Astrocyte (in vitro differentiated cells and primary cell): ENCODE data around the gene DGKB. TPM values are rescaled to one million over a fixed set of nuclear protein-coding genes. Genes with fewer than 3 reads are reported as not detected.

Experiments used
- DNase-seq: peaks from one replicate; pipeline ENCODE4 v3.0.0-alpha.2; 2010; ENCODE audit warnings: low read depth
- FAIRE-seq: peaks from 2 replicates; lab custom pipeline; 2011; peaks lifted over from hg19 to GRCh38; lab: Jason Lieb, UNC
- H2AFZ ChIP-seq: 2 replicates; pipeline ENCODE4 v1.6.0; 2012; ENCODE audit warnings: low read depth, low read length, inconsistent platforms
- H3K27ac ChIP-seq: 2 replicates; pipeline ENCODE4 v1.5.1; 2011; ENCODE audit warnings: low read depth, low read length, inconsistent platforms
- H3K27me3 ChIP-seq: 2 replicates; pipeline ENCODE4 v1.6.0; 2011; ENCODE audit warnings: low read length, inconsistent platforms; ENCODE audit not compliant: insufficient read depth
- H3K36me3 ChIP-seq: 2 replicates; pipeline ENCODE4 v1.5.1; 2011; ENCODE audit warnings: low read length, inconsistent platforms; ENCODE audit not compliant: insufficient read depth
- H3K4me1 ChIP-seq: 2 replicates; pipeline ENCODE4 v1.5.1; 2011; ENCODE audit warnings: low read length, inconsistent platforms; ENCODE audit not compliant: insufficient read depth
- H3K4me2 ChIP-seq: 2 replicates; pipeline ENCODE4 v1.6.0; 2012; ENCODE audit warnings: low read length, inconsistent platforms
- H3K4me3 ChIP-seq: 2 replicates; pipeline ENCODE4 v1.5.1; 2011; ENCODE audit warnings: low read depth, mild to moderate bottlenecking, low read length, inconsistent platforms; ENCODE audit not compliant: insufficient read depth
- H3K79me2 ChIP-seq: 2 replicates; pipeline ENCODE4 v1.6.0; 2012; ENCODE audit warnings: mild to moderate bottlenecking, low read length, inconsistent platforms; ENCODE audit not compliant: insufficient read depth
- H3K9ac ChIP-seq: 2 replicates; pipeline ENCODE4 v1.6.0; 2012; ENCODE audit warnings: mild to moderate bottlenecking, low read length, inconsistent platforms
- H3K9me3 ChIP-seq: 2 replicates; pipeline ENCODE4 v1.5.1; 2012; ENCODE audit warnings: low read depth, mild to moderate bottlenecking, low read length, inconsistent platforms; ENCODE audit not compliant: insufficient read depth
- H4K20me1 ChIP-seq: 2 replicates; pipeline ENCODE4 v1.6.0; 2012; ENCODE audit warnings: low read length, inconsistent platforms; ENCODE audit not compliant: insufficient read depth
- H3K27ac Mint-ChIP-seq: one replicate; pipeline ENCODE4 v1.8.0; 2021; ENCODE audit warnings: mild to moderate bottlenecking, mixed read lengths; ENCODE audit not compliant: unreplicated experiment
- H3K27me3 Mint-ChIP-seq: one replicate; pipeline ENCODE4 v1.8.0; 2021; ENCODE audit warnings: low read depth, mixed read lengths; ENCODE audit not compliant: unreplicated experiment
- H3K36me3 Mint-ChIP-seq: one replicate; pipeline ENCODE4 v1.8.0; 2021; ENCODE audit warnings: low read depth, mixed read lengths; ENCODE audit not compliant: unreplicated experiment
- H3K4me1 Mint-ChIP-seq: one replicate; pipeline ENCODE4 v1.8.0; 2021; ENCODE audit warnings: low read depth, mixed read lengths; ENCODE audit not compliant: unreplicated experiment
- H3K4me3 Mint-ChIP-seq: one replicate; pipeline ENCODE4 v1.8.0; 2021; ENCODE audit warnings: mild to moderate bottlenecking, moderate library complexity, mixed read lengths; ENCODE audit not compliant: unreplicated experiment
- H3K9me3 Mint-ChIP-seq: one replicate; pipeline ENCODE4 v1.8.0; 2021; ENCODE audit warnings: mild to moderate bottlenecking, mixed read lengths; ENCODE audit not compliant: unreplicated experiment
- EZH2 ChIP-seq: IDR thresholded peaks from 2 replicates; pipeline ENCODE4 v1.6.1; 2012; ENCODE audit warnings: mild to moderate bottlenecking, low read length, inconsistent platforms; ENCODE audit not compliant: insufficient read depth
- total RNA-seq: library from RNA; stranded (reverse); gene quantifications from 2 replicates; pipeline ENCODE4 v1.2.1, GENCODE V29; 2021
- TF ChIP-seq, protein P1 (sequence below): IDR thresholded peaks from 2 replicates; pipeline ENCODE4 v1.5.1; 2011; ENCODE audit warnings: low read depth, mild to moderate bottlenecking, inconsistent platforms, low read length, moderate library complexity; ENCODE audit not compliant: insufficient read depth

DGKB gene
- total RNA-seq, 1 donor from 2014 or later = 0.39 TPM

DNA sequence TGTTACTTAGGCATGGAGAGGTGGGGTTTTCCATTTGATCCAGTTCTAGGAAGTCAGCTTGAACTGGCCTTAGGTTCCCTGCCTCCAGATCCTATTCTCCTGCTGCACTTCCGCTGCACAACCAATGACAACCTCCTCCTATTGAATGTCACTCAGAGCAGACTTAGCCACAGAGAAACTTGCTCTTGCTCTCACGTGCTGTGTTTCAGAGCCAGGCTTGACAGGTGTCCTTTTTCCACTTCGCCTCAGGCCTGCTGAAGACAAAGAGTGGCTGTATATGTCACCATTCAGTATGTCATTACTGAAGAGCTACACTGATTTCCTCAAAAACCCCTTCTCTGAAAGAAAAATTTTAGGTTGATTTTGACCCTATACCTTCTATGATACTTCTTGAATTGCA lies 797.7 kb downstream of the DGKB start:
- Histone ChIP-seq H2AFZ (peak overlapping the region; percentile 14), H3K9me3 (no peaks in the 10 kb centered on the region), H3K4me2 (no peak overlapping the region), H3K9ac (no peak overlapping the region), H3K27me3 (no peaks in the 10 kb centered on the region), H3K79me2 (no peaks in the 10 kb centered on the region), H4K20me1 (no peaks in the 10 kb centered on the region), H3K4me1 (no peaks in the 10 kb centered on the region), H3K36me3 (no peaks in the 10 kb centered on the region), H3K4me3 (no peak overlapping the region), H3K27ac (no peak overlapping the region)
- H3K4me3 Mint-ChIP-seq = no peak overlapping the region
- H3K36me3 Mint-ChIP-seq = no peaks in the 10 kb centered on the region
- no peaks in the 10 kb centered on the region for H3K9me3 Mint-ChIP-seq
- TF ChIP-seq EZH2 = no peak
- TF ChIP-seq, protein P1, sequence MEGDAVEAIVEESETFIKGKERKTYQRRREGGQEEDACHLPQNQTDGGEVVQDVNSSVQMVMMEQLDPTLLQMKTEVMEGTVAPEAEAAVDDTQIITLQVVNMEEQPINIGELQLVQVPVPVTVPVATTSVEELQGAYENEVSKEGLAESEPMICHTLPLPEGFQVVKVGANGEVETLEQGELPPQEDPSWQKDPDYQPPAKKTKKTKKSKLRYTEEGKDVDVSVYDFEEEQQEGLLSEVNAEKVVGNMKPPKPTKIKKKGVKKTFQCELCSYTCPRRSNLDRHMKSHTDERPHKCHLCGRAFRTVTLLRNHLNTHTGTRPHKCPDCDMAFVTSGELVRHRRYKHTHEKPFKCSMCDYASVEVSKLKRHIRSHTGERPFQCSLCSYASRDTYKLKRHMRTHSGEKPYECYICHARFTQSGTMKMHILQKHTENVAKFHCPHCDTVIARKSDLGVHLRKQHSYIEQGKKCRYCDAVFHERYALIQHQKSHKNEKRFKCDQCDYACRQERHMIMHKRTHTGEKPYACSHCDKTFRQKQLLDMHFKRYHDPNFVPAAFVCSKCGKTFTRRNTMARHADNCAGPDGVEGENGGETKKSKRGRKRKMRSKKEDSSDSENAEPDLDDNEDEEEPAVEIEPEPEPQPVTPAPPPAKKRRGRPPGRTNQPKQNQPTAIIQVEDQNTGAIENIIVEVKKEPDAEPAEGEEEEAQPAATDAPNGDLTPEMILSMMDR = no peak
- DNase-seq = no peak
- no peaks in the 10 kb centered on the region for H3K4me1 Mint-ChIP-seq
- no peaks in the 10 kb centered on the region for H3K27me3 Mint-ChIP-seq
- no peak overlapping the region for H3K27ac Mint-ChIP-seq
- no peak for FAIRE-seq

DNA sequence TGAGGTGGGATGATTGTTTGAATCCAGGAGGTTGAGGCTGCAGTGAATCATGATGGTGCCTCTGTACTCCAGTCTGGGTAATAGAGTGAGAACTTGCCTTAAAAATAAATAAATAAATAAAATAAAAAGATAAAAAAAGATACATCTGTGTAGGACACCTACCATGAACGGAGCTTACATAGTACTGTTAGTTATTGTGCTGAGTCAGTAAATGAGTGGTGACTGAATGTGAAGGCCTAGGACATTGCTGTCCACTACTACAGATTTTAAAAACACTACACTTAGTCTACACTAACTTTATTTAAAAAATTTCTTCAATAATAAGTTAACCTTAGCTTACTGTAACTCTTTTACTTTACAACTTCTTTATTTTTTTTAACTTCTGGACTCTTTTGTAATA lies 806.4 kb downstream of the DGKB start:
- no peak overlapping the region for H3K4me3 ChIP-seq
- Mint-ChIP-seq H3K4me3 (no peak overlapping the region), H3K27ac (no peak overlapping the region), H3K4me1 (no peaks in the 10 kb centered on the region), H3K27me3 (no peaks in the 10 kb centered on the region), H3K36me3 (no peaks in the 10 kb centered on the region), H3K9me3 (no peaks in the 10 kb centered on the region)
- H4K20me1 ChIP-seq = no peaks in the 10 kb centered on the region
- no peak overlapping the region for H3K9ac ChIP-seq
- H3K9me3 ChIP-seq = no peaks in the 10 kb centered on the region
- H3K4me1 ChIP-seq = no peaks in the 10 kb centered on the region
- DNase-seq (no peak), FAIRE-seq (no peak)
- no peaks in the 10 kb centered on the region for H3K27me3 ChIP-seq
- no peak overlapping the region for H3K4me2 ChIP-seq
- H2AFZ ChIP-seq = no peak overlapping the region
- H3K36me3 ChIP-seq = no peaks in the 10 kb centered on the region
- TF ChIP-seq, protein P1 = no peak
- no peak for TF ChIP-seq EZH2
- no peaks in the 10 kb centered on the region for H3K79me2 ChIP-seq
- H3K27ac ChIP-seq = no peak overlapping the region

DNA sequence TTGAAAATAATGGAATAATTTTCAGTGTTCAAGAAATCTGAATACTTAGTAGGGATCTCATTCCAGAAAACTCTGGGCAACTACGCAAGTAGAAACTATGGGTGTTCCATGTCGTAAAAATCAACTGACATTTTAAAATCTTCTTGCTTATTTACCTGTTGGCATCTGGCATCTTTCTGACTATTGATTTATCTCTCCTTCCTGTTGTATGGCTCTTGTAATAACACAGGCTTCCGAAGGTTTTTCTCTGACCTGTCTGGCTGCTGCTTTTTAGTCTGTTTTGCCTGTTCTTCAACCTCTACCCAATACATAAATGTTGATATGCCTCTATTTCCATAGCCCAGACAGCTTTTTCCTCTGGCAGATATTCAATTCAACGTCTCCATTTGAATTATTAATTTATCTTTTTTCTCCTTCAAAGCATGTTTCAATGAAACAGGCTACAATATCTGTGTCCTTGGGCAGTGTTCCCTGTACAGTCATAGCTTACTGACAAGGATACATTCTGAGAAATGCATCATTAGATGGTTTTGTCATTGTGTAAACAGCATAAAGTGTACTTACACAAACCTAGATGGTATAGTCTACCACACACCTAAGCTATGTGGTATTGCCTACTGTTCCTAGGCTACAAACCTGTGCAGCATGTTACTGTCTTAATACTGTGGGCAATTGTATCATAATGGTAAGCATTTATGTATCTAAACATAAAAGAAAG lies 807.2 kb downstream of the DGKB start:
- no peaks in the 10 kb centered on the region for H3K36me3 ChIP-seq
- no peak overlapping the region for H3K27ac ChIP-seq
- no peak overlapping the region for H3K4me2 ChIP-seq
- TF ChIP-seq EZH2 = no peak
- TF ChIP-seq, protein P1 = no peak
- no peaks in the 10 kb centered on the region for H3K27me3 Mint-ChIP-seq
- no peaks in the 10 kb centered on the region for H3K79me2 ChIP-seq
- DNase-seq (no peak), FAIRE-seq (no peak)
- no peaks in the 10 kb centered on the region for H3K9me3 ChIP-seq
- no peak overlapping the region for H3K4me3 ChIP-seq
- H3K36me3 Mint-ChIP-seq = no peaks in the 10 kb centered on the region
- no peaks in the 10 kb centered on the region for H3K27me3 ChIP-seq
- no peaks in the 10 kb centered on the region for H3K4me1 Mint-ChIP-seq
- H2AFZ ChIP-seq = no peak overlapping the region
- no peak overlapping the region for H3K9ac ChIP-seq
- H3K9me3 Mint-ChIP-seq = no peaks in the 10 kb centered on the region
- no peaks in the 10 kb centered on the region for H4K20me1 ChIP-seq
- no peak overlapping the region for H3K4me3 Mint-ChIP-seq
- H3K4me1 ChIP-seq = no peaks in the 10 kb centered on the region
- no peak overlapping the region for H3K27ac Mint-ChIP-seq
